Trophoblast cell (in vitro differentiated cells and primary cell): Measurements from ENCODE around the gene MYLK2.

Experiments
- DNase-seq, 2 donors: peaks; one replicate each; pipeline ENCODE4 v3.0.0-alpha.2; 2016
- H2AFZ ChIP-seq: 2 replicates; pipeline ENCODE4 v1.6.1; 2013; ENCODE audit warnings: low read length, moderate library complexity, mild to moderate bottlenecking; ENCODE audit not compliant: insufficient read depth, poor library complexity
- H2AK5ac ChIP-seq: 2 replicates; pipeline ENCODE4 v1.6.1; 2013; ENCODE audit warnings: mild to moderate bottlenecking, low read length
- H2BK120ac ChIP-seq: 2 replicates; pipeline ENCODE4 v1.6.1; 2013; ENCODE audit warnings: low read length, mild to moderate bottlenecking, moderate library complexity; ENCODE audit not compliant: insufficient read depth, poor library complexity
- H2BK12ac ChIP-seq: 2 replicates; pipeline ENCODE4 v1.6.1; 2013; ENCODE audit warnings: mild to moderate bottlenecking, low read length, moderate library complexity
- H2BK5ac ChIP-seq: 2 replicates; pipeline ENCODE4 v1.6.1; 2013; ENCODE audit warnings: low read length, low read depth, moderate library complexity, mild to moderate bottlenecking; ENCODE audit not compliant: poor library complexity
- H3K14ac ChIP-seq: 2 replicates; pipeline ENCODE4 v1.6.1; 2013; ENCODE audit warnings: mild to moderate bottlenecking, low read length
- H3K18ac ChIP-seq: 2 replicates; pipeline ENCODE4 v1.6.1; 2013; ENCODE audit warnings: mild to moderate bottlenecking, low read length
- H3K23ac ChIP-seq: 2 replicates; pipeline ENCODE4 v1.6.1; 2013; ENCODE audit warnings: low read length
- H3K27ac ChIP-seq: 2 replicates; pipeline ENCODE4 v1.5.1; 2013; ENCODE audit warnings: low read depth, mild to moderate bottlenecking, inconsistent platforms, low read length, moderate library complexity
- H3K27me3 ChIP-seq: 2 replicates; pipeline ENCODE4 v1.6.1; 2013; ENCODE audit warnings: inconsistent platforms, mild to moderate bottlenecking, low read length, moderate library complexity; ENCODE audit not compliant: insufficient read depth
- H3K36me3 ChIP-seq, 2 experiments: 1 replicate in 1 of 2; 2 replicates in 1 of 2; pipeline ENCODE4 v1.6.1; 2013; ENCODE audit warnings: low read length in 2 of 2, mild to moderate bottlenecking in 2 of 2, moderate library complexity in 1 of 2; ENCODE audit not compliant: insufficient read depth in 2 of 2, control insufficient read depth in 1 of 2
- H3K4ac ChIP-seq: 2 replicates; pipeline ENCODE4 v1.6.1; 2013; ENCODE audit warnings: low read depth, mild to moderate bottlenecking, low read length, moderate library complexity
- H3K4me1 ChIP-seq, 2 experiments: 1 replicate in 1 of 2; 2 replicates in 1 of 2; pipeline ENCODE4 v1.6.1; 2013; ENCODE audit warnings: low read length in 2 of 2, mild to moderate bottlenecking in 2 of 2, moderate library complexity in 1 of 2; ENCODE audit not compliant: insufficient read depth in 2 of 2, control insufficient read depth in 1 of 2
- H3K4me2 ChIP-seq: 2 replicates; pipeline ENCODE4 v1.6.1; 2013; ENCODE audit warnings: inconsistent platforms, mild to moderate bottlenecking, low read length, moderate library complexity
- H3K4me3 ChIP-seq: 2 replicates; pipeline ENCODE4 v1.5.1; 2013; ENCODE audit warnings: mild to moderate bottlenecking, low read depth, low read length, inconsistent platforms
- H3K79me1 ChIP-seq: one replicate; pipeline ENCODE4 v1.6.1; 2013; ENCODE audit warnings: low read length
- H3K79me2 ChIP-seq: 2 replicates; pipeline ENCODE4 v1.6.1; 2013; ENCODE audit warnings: low read length, mild to moderate bottlenecking; ENCODE audit not compliant: control insufficient read depth, insufficient read depth, poor library complexity
- H3K9ac ChIP-seq: 2 replicates; pipeline ENCODE4 v1.6.1; 2013; ENCODE audit warnings: mild to moderate bottlenecking, low read length
- H3K9me3 ChIP-seq: 2 replicates; pipeline ENCODE4 v1.6.1; 2013; ENCODE audit warnings: low read depth, mild to moderate bottlenecking, control low read depth, inconsistent platforms, low read length; ENCODE audit not compliant: insufficient read depth
- H4K12ac ChIP-seq: 2 replicates; pipeline ENCODE4 v1.6.1; 2013; ENCODE audit warnings: low read depth, mild to moderate bottlenecking, low read length, moderate library complexity
- H4K8ac ChIP-seq: 2 replicates; pipeline ENCODE4 v1.6.1; 2013; ENCODE audit warnings: low read depth, mild to moderate bottlenecking, low read length, moderate library complexity
- H4K91ac ChIP-seq: one replicate; pipeline ENCODE4 v1.6.1; 2013; ENCODE audit warnings: low read depth, mild to moderate bottlenecking, low read length, moderate library complexity
- WGBS: extraction: QIAGEN DNeasy Blood & Tissue Kit; methylation state at CpG from one replicate; pipeline ENCODE4 v1.1.7; 2013; ENCODE audit warnings: missing lambda C conversion rate; ENCODE audit not compliant: insufficient read length, insufficient coverage; ENCODE audit errors: extremely low coverage; 5-methylcytosine and 5-hydroxymethylcytosine counted together

Gene MYLK2

DNA sequence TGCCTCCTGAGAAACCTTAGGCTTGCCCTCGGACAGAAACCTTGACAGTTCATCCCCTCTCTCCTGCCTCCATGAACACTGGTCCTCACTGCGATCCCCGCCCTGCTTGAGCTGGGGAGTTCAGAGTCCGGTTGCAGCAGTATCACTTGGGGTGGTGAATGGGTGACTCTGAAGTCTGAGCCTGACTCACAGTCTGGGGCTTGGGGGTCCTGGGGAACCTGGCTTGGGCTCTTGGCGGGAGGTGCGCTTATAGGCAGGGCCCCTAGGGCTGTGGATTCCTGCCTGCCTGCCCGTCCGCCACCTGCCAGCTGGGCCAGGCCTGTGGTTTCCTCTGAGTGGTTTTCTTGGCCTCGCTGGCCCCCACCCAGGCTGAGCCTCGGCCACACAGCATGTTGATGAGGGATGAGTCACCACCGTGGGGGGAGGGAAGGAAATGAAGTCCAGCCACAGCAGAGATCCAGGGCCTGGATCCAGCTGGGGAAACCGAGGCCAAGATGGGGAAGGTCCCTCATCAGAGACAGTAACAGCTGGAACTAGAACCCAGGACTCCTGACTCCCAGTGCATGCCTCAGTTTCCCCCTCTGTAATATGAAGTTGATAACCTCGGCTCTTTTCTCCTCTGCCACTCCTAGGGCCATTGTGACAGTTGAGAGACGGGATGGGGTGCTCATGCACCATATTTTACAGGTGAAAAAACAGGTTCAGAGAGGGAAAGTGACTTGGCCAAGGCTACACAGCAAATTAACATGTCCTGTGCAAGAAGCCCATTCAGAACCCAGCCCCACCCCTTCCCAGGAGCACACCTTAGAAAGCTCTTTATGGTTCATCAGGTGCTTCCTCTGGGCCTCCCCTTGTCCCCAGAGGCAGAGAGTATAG, 17.1 kb downstream of the MYLK2 start:
- Histone ChIP-seq H3K23ac (no peak overlapping the region), H3K4ac (no peak overlapping the region), H3K79me1 (no peaks in the 10 kb centered on the region), H3K79me2 (no peaks in the 10 kb centered on the region), H2BK5ac (no peak overlapping the region), H3K36me3 (no peaks in the 10 kb centered on the region), H3K4me3 (no peak overlapping the region), H4K12ac (no peak overlapping the region), H2AK5ac (no peak overlapping the region), H3K4me1 (peaks cover 22 to 27% of the 10 kb centered on the region in 2 experiments), H3K18ac (no peak overlapping the region), H3K14ac (no peak overlapping the region), H2BK120ac (no peak overlapping the region), H3K9ac (no peak overlapping the region), H3K4me2 (no peak overlapping the region), H2BK12ac (no peak overlapping the region), H3K9me3 (no peaks in the 10 kb centered on the region), H2AFZ (no peak overlapping the region), H4K8ac (no peak overlapping the region), H3K27ac (no peak overlapping the region), H4K91ac (no peak overlapping the region), H3K27me3 (no peaks in the 10 kb centered on the region)
- DNase-seq: peak in 1 of 2 donors; percentile 18
- no CpG with 5 or more reads among the region's 14 CpGs for WGBS

- no peak overlapping the region for H3K27ac ChIP-seq
- no peak overlapping the region for H3K23ac ChIP-seq
- peak overlapping the region; percentile 44 for H2AK5ac ChIP-seq
- no peak overlapping the region for H3K4me2 ChIP-seq
- H3K18ac ChIP-seq: no peak overlapping the region
- no peak overlapping the region for H3K9ac ChIP-seq
- H3K36me3 ChIP-seq: no peaks in the 10 kb centered on the region
- no peak overlapping the region for H3K14ac ChIP-seq
- H3K79me1 ChIP-seq: no peaks in the 10 kb centered on the region
- no peak overlapping the region for H4K12ac ChIP-seq
- H2AFZ ChIP-seq: no peak overlapping the region
- no peaks in the 10 kb centered on the region for H3K79me2 ChIP-seq
- H4K8ac ChIP-seq: no peak overlapping the region
- peak overlapping the region; percentile 21 for H4K91ac ChIP-seq
- H3K4me1 ChIP-seq: peaks cover 22 to 32% of the 10 kb centered on the region in 2 experiments
- H3K4ac ChIP-seq: no peak overlapping the region
- H3K27me3 ChIP-seq: no peaks in the 10 kb centered on the region
- no peak overlapping the region for H2BK5ac ChIP-seq
- H2BK120ac ChIP-seq: no peak overlapping the region
- DNase-seq: no peak
- no CpG with 5 or more reads among the region's 5 CpGs for WGBS
- no peak overlapping the region for H3K4me3 ChIP-seq
- no peak overlapping the region for H2BK12ac ChIP-seq
- no peaks in the 10 kb centered on the region for H3K9me3 ChIP-seq
Observed at GRCh38 chr20:31836853-31837608, 17.9 kb downstream of the MYLK2 start.

GRCh38 chr20:31837896-31838397, 18.8 kb downstream of the MYLK2 start:
- Histone ChIP-seq H3K9ac (no peak overlapping the region), H3K4ac (no peak overlapping the region), H3K36me3 (no peaks in the 10 kb centered on the region), H3K23ac (no peak overlapping the region), H3K79me1 (no peaks in the 10 kb centered on the region), H3K27me3 (no peaks in the 10 kb centered on the region), H2AFZ (no peak overlapping the region), H3K4me2 (no peak overlapping the region), H3K9me3 (no peaks in the 10 kb centered on the region), H3K4me3 (no peak overlapping the region), H4K91ac (no peak overlapping the region), H4K8ac (no peak overlapping the region), H2BK5ac (no peak overlapping the region), H3K27ac (no peak overlapping the region), H2BK12ac (no peak overlapping the region), H2AK5ac (no peak overlapping the region), H4K12ac (no peak overlapping the region), H3K18ac (no peak overlapping the region), H3K14ac (no peak overlapping the region), H3K79me2 (no peaks in the 10 kb centered on the region), H3K4me1 (peaks cover 26 to 41% of the 10 kb centered on the region in 2 experiments), H2BK120ac (no peak overlapping the region)
- WGBS: no CpG with 5 or more reads among the region's 3 CpGs
- DNase-seq: no peak

- Histone ChIP-seq H2BK5ac (no peak overlapping the region), H2BK120ac (no peak overlapping the region), H3K4me3 (no peak overlapping the region), H2AFZ (no peak overlapping the region), H2BK12ac (no peak overlapping the region), H4K12ac (no peak overlapping the region), H4K8ac (no peak overlapping the region), H3K9ac (no peak overlapping the region), H2AK5ac (no peak overlapping the region), H3K4me1 (peaks cover 32 to 46% of the 10 kb centered on the region in 2 experiments), H3K27me3 (no peaks in the 10 kb centered on the region), H4K91ac (no peak overlapping the region), H3K9me3 (no peaks in the 10 kb centered on the region), H3K27ac (no peak overlapping the region), H3K14ac (no peak overlapping the region), H3K4ac (no peak overlapping the region), H3K4me2 (no peak overlapping the region), H3K79me1 (no peaks in the 10 kb centered on the region), H3K79me2 (no peaks in the 10 kb centered on the region), H3K18ac (no peak overlapping the region), H3K36me3 (no peaks in the 10 kb centered on the region), H3K23ac (no peak overlapping the region)
- no peak for DNase-seq
- no CpG with 5 or more reads among the region's 9 CpGs for WGBS
Observed at GRCh38 chr20:31838646-31839292, 19.6 kb downstream of the MYLK2 start.
